DMS153 treated with DMSO at 0.1 percent for 48 hours (cell line): ENCODE results near the gene HLA-DOB.
A peak's percentile ranks its signal among the peaks of the same experiment; 100 is the strongest.

Experiments
- DNase-seq: peaks from one replicate; lab custom pipeline; 2025; ENCODE audit not compliant: unreplicated experiment; lab: John Stamatoyannopoulos, UW

The HLA-DOB gene

DNA sequence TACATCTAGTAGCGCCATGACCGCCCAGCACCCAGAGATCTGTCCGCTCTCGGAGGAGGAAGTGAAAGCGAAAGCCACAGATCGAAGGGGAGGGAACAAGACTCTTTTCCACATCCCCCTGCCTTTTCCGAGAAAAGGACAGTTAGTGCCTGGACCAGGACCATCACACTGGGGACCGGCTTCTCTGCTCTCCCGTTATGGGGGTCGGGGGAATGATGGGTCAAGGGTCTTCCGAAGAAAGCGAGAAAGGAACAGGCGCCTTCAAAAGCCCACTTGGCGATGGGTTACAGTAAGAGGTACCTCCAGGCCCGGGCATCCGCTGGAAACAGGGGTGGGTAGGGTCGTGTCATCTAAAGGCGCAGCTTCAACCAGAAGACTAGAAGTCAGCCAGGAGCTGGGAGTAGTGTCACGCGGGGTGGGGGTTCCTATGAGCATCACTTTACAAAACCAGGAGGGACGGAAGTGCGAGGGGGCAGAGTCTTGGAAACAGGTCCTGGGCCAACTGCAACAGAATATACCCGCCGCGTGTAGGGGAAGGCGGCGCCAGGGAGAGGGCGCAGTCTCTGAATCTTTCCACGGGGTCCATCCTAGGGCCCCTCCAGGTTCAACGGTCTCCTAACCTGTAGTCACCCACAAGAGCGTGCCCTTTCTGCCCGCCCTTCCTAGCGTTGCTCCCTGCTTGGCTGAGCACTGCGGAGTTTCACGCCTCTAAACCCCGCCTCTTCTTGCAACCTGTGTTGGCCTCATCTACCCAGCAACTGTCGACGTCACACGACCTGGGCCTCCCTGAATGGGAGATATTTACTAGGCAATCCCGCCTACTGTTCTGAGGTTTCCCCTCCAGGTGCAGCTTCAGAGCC is 27.4 kb upstream of the HLA-DOB start, which contains the start of gene PSMB8:
Gene PSMB8 (minus strand): TSS at position 69 of the 860 bp plus-strand sequence. CDS start 51 bp downstream, at position 18.
- peak; percentile 96 for DNase-seq

DNA sequence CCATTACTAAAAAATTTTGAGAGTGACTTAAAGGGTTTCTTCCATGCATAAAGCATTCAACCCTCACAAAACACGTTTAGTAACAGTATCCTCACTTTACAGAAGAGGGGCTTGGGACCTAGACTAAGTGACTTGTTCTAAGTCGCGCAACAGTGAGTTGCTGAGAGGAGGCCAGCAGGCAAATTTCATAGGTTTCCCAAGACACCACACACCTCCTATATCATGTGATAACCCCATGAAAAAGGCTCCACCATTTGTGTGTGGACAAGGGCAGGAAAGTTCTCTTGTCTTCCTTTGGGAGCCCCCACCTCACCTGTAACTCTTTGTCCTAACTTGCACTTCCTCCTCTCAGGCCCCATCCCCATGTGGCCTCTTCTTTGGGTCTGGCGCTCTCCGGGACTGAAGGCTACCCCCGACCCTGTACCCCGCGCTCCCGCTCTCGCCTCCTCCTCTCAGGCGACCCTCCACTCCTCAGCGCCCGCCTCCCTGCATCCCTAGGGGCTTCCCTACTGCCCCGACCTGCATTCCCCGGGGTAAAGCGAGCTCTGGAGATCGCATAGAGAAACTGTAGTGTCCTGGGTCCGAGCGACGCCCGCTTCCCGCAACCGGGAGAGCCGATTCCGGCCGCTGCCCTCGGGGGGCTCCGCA is 26.7 kb upstream of the HLA-DOB start:
- DNase-seq = no peak

DNA sequence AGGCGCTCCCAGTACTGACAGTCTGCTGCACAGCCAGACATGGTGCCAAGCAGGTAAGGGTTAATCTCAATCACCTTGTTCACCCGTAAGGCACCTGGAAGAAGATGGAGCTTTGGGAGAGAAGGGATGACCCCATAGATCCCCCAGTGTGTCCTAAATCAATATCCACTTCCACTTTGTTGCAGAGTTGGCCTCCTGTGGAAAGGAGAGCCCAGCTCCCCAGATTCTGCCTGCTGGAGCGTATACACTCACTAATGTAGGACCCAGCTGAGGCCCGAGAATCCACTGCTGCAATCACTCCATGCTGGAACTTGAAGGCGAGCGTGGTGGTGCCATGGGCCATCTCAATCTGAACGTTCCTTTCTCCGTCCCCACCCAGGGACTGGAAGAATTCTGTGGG is 25.9 kb upstream of the HLA-DOB start:
- DNase-seq = no peak

DNA sequence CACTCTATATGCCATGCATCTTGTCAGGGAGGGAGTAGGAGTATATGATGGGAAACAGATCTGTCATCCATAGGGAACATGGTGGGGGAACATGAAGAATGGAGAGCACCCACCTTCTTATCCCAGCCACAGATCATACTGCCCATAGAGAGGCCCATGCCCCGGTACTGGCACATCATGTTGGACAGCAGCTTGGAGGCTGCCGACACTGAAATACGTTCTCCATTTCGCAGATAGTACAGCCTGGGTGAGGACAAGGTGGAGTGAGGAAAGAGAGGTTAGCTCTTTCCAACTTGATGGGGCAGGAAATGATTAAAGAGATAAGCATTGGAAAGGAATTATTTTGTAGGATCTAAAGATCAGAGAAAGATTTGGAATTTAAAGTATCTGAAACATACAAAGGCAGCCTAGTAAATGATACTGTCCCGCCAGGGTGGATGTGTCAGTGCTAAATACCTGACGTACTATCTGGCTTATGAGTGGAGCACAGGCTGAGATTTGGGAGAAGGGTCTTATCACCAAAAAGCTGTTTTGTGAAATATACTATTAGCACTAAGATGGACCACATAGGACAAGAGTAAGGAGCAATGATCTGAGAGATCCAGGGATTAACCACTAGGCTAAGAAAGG is 25.3 kb upstream of the HLA-DOB start:
- no peak for DNase-seq

DNA sequence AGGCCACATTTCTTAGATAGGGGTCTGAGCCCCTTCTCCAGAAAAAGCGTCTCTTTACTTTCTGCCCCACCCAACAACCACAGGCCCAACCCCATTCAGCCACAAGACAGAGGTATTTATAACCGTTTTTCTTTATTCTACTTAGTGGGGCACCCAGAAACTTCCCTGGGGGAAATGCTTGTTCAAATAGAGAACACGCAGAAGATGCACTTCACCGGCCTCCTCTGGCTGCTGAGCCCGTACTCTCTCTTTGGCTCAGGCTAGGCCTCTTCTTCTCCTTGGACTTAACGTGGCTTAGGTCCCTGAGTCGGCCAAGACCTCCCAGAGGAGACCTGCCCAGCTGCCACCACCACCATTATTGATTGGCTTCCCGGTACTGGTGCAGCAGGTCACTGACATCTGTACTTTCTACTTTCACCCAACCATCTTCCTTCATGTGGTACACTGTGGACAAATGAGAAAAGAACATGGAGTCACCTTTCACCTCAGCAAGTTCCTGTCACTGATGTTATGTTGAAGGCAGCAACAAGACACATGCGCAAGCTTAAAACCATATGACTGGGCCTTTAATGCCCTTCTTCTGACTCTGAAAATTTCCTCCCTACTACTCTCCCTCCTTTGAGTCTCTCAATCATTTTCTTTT is 23.9 kb upstream of the HLA-DOB start:
- DNase-seq = no peak

DNA sequence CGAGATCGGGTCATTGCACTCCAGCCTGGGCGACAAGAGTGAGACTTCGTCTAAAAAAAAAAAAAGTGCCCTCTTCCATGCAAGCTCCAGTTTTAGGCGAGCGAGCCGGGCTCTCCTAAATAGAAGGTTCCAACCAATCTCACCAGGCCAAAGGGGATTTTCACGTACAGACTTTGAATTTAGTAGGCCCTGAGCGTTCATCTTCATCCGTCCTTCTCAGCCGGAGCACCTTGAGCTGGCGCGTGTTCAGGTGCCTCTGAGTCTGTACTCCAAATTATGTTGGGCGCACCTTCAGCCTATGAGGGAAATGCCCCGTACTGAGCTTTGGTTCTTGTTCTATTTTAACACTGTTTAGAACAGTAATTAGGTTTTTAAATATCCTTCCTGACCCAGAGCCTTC is 22.6 kb upstream of the HLA-DOB start:
- no peak for DNase-seq

DNA sequence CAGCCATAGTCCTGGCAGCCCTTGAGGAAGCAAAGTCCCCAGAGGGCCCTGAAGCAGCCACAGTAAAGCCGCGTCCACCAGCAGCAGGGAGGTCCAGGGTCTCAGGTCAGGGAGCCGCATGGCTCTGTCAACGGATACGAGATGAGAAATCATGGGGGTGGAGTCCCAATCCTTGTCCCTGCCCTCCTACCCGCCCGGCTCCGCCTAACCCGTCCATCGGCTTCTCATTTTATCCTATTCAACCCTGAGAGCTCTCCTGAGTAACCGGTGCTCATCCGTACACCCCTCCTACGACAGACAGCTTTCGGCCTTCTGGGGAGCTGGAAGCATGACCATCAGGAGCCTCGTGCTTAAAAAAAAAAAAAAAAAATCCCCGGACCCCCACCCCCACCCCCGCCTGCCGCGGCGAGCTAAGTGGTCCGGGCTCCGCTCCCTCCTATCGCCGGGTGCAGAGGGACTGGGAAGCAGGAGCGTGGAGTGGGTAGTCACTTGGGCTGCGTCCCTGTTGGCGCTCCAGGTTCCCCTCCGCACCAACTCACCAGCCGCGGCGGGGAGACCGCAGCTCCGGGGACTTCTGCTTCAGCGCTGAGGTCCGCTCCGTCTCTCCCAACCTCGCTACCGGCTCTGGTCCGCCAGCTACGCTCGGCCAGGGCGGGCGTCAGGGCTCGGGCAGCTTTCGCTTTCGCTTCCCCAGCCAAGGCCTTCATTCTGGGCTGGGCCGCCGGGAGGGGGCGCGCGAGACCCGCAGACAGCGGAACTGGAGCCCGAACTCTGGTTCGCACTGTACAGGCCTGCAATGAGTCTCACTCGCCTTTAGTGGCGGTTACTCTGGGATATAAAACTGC is 21.5 kb upstream of the HLA-DOB start, which contains the start of gene TAP2:
Gene TAP2 (minus strand): TSS at position 626 of the 845 bp plus-strand sequence. CDS start 506 bp downstream, at position 120.
- DNase-seq = peak; percentile 77

DNA sequence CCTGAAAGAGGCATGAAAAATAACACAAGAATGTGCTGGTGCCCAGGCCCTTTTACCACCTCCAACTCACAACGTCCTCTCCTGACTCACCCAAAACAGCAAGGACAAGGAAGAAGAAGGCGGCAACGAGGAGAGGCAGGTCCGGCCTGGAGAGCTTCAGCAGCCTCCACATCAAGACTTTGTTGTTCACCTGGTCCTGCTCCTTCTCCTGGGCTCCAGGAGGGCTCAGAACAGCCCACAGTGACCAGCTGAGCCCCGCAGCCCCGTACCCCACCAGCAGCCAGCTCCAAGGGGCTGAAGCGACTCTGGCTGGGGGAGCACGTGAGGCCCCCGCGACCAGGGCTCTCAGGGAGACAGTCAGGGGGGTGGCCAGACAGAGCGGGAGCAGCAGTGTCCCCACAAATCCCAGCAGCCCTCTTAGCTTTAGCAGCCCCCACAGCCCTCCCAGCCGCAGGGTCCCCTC is 20.9 kb upstream of the HLA-DOB start:
- no peak for DNase-seq

DNA sequence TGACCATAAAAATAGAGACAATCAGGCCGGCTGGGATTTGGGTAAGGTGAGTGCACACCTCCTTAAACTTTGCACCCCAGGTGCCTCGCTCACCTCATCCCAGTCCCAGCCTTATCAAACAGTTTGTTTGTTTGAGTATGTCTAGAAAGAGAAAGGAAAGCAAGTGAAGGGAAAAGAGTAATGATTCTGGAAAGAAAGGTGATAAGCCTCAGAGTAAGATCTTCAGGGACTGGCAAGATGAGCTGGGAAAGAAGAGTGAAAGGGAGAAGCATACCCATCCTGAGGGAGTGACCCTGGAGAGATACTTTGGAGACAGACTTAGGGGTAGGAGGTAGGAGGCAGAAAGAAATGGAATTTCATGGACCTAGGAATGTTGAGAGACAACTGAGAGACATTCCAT is 20.1 kb upstream of the HLA-DOB start:
- DNase-seq = no peak

DNA sequence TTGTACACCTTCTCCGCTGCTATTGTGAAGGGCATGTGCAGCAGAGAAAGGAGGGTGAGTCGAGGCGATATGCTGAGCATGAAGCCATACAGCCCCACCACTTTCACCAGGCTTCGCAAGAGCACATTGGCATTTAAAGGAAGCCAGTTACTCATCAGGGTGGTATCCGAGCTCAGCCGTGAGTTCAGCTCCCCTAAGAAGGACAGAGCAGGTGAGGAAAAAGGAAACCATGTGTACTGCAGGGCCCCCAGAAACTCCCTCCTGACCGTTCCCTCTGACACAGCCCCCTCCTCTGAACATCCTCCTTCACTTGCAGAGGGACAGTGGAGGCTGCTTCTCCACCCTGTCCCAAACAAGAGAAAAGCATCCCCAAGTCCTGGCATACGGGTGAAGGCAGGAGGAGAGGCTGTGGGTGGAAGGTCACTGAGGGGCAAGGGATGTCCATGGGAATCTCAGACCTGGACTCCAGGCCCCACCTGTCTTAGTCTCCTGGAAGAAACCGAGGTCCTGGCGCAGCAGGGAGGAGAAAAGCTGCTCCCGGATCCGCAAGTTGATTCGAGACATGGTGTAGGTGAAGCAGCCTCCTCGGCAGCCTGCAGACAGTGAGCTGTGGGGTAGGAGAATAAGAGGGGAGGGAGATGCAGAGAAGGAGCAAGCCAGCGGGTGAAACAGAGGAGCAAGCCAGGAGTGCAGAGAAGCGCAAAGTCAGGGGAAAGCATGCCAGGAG is 18.5 kb upstream of the HLA-DOB start:
- no peak for DNase-seq

DNA sequence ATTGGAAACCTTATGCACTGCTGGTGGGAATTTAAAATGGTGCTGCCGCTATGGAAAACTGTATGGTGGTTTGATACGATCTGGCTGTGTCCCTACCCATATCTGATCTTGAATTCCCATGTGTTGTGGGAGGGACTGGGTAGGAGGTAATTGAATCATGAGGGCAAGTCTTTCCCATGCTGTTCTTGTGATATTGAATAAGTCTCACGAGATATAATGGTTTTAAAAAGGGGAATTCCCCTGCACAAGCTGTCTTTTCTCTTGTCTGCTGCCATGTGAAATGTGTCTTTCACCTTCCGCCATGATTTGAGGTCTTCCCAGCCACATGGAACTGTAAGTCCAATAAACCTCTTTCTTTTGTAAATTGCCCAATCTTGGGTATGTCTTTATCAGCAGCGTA is 16.9 kb upstream of the HLA-DOB start:
- DNase-seq = no peak

DNA sequence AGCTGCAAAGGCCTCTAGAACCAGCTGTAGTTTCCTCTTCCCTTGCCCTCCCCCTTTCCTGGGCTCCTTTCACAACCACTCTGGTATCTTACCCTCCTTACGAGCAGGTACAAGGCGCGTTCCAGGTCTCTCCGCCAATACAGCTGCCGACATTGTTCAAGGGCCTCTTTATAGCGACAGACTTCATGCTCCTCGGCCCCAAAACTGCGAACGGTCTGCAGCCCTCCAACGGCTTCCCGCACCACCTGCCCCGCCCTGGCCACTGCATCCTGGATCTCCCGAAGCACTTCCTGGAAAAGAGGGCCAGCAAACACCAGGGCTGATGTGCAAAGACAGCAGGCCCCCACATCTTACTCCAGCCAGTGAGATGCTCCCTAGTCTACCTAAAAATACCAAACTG is 15.7 kb upstream of the HLA-DOB start:
- no peak for DNase-seq

DNA sequence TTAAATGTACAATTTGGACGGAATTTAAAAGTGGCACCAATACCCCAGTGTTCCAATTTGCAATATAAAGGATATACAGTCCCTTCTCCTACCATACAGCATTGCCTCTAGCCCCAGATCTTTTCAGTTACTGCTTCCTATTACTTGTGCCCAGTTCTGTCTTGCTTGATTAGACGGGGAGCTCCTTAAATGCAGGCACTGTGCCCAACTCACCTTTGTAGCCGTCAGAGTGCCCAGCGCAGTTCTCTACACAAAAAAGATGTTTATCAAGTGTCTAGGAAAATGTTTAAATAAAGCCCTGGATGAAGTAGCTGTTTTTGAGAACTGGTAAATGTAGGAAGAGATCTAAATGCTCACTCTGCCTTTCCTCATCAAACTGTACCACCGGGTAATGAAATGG is 14.1 kb upstream of the HLA-DOB start:
- DNase-seq = no peak

DNA sequence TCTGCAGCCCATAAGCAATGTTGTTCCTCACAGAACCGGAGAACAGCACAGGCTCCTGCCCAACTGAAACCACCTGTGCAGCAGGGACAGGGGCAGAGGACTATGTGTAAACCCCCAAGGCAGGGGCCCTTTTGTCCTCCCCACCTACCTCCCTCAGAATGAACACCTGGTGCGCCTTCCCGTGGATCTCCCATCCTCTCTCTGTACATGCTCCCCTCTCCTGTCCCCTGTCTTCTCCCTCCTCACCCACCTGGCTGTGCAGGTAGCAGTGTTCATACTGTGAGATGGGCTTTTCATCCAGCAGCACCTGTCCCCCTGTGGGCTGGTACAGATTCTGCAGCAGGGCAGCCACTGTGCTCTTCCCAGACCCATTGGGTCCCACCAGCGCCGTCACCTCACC is 13.2 kb upstream of the HLA-DOB start:
- no peak for DNase-seq

DNA sequence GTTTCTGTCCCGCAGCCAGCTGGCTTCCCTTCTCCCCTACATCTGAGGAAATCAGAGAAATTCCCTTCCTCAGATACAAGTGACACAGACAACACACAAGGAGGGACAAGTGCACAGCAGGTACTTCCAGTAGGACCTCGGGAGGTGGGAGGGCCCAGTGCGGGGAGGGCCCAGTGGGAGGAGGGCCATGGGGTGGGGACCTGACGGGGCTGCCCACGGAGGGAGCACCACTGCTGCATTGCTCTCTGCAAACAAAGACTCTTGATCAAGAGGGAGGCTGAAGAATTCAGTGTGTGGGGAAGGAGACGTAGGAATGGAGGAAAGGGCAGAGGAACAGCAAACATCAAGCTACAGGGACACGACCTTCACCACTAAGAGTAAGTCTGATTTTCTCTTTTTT is 12.7 kb upstream of the HLA-DOB start:
- DNase-seq = no peak

DNA sequence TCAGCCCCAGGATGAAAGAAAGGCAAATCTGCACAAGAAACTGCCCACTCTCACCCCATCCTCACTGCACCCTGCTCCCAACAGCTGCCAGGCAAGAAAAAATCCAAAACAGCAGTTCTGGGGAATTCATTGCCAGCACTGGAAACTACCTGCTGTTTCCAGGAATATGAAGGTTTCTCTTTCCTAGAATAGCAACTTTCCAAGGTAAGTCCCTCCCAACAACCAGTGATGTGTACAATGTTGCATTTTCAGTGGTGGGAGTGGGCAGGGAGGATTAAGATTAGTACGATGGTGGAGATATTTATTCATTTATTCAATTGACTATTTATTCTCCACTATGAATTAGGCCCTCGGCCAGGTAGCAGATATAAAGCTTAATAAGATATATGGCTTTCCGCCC is 10.2 kb upstream of the HLA-DOB start:
- DNase-seq = no peak

DNA sequence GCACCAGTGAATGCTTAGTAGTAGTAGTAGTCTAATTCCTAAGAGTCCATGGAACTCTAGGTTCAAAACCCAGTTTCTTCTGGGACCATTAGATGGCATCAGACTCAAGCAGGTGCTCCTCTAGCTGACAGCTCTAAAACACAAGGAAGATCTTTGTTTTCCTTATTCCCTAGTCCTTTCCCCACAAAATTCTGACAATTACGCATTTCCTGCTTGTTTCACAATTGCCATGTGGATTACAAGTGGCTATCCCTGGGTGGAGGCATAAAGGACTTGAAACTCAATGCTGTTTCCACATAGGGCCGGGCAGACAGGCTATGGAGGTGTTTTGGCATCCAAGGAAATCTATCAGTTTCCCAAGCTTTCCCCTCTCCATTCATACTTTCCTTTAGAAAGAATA is 9.2 kb upstream of the HLA-DOB start:
- no peak for DNase-seq

DNA sequence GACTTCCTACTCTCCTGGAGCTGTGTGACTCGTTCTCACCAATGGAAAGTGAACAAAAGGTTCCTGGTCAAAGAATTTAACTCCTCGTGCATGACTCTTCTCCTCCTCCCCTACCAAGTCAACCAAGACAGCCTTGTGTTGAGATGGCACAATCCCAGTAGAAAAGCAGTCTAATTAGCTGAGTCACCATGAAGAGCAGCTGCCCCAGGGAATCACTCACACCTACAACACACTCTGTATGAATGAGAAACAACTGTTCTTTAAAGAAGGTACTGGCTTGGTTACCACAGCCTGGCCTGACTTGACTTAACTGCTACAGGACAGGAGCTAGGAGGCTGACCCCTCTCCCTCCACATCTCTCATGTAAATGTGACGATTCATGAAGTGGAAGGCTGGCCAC is 2.9 kb upstream of the HLA-DOB start:
- DNase-seq = no peak

DNA sequence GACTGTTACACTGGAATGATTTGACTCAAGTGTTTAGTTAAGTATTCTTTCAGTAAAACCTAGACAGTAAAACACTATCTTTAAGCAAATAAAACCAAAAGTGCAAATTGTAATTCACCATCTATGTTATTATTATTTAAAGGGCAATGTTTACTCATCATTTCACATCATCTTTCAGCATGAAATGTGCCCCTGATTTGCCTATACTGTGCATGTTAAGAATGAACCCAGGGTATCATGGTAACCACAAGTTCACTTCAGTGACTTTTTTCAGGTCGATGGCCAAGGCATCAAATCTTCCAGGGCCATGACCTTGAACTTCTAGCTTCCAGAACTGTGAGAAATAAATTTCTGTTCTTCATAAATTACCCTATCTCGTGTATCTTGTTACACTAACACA is 2.1 kb upstream of the HLA-DOB start:
- DNase-seq = no peak

DNA sequence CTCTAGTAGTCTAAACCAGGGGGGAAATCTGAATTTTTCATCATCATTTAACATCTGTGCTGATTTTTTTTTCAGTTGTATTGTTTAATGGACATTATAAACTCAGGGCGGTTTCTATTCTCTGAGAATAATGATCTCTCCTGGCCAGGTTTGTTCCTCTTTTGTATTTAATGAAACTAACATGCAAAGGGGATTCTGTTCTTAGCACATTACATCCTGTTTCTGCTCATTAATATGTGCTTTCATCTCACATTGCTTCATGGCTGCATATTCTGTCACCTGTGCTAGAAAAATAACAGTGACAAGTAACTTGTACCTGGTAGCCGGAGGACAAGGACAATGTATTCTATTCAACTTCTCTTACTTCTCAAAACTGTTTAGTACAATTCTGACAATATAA is 806 bp downstream of the HLA-DOB start:
- no peak for DNase-seq
